Measurements from ENCODE around the gene RPSA.
"Not testable (repeated sequence)": the region's sequence is repeated elsewhere in the genome, so short reads cannot be mapped to it uniquely, and the experiment has no call there.

The RPSA gene

GRCh38 chr3:39390181-39390580, 16.3 kb upstream of the RPSA start:
- DNase-seq = no peak

GRCh38 chr3:39396690-39397089, 9.8 kb upstream of the RPSA start:
- DNase-seq = no peak

- no peak for DNase-seq
Observed at GRCh38 chr3:39398700-39399099, 7.8 kb upstream of the RPSA start.

GRCh38 chr3:39401983-39402382, 4.5 kb upstream of the RPSA start:
- no peak for DNase-seq

- no peak for DNase-seq
Observed at GRCh38 chr3:39404943-39405686, 1.4 kb upstream of the RPSA start.

GRCh38 chr3:39405687-39406367, 693 bp upstream of the RPSA start:
- no peak for DNase-seq

GRCh38 chr3:39407259-39407629, 724 bp downstream of the RPSA start:
- DNase-seq = no peak

- no peak for DNase-seq
Observed at GRCh38 chr3:39407773-39408492, 1.4 kb downstream of the RPSA start.

- no peak for DNase-seq
Observed at GRCh38 chr3:39408493-39409372, 2.2 kb downstream of the RPSA start.

- no peak for DNase-seq
Observed at GRCh38 chr3:39409514-39410136, 3.1 kb downstream of the RPSA start.

GRCh38 chr3:39410893-39411292, 4.4 kb downstream of the RPSA start:
- DNase-seq = no peak

- no peak for DNase-seq
Observed at GRCh38 chr3:39412668-39413260, 6.2 kb downstream of the RPSA start.

GRCh38 chr3:39413691-39414420, 7.3 kb downstream of the RPSA start:
- no peak for DNase-seq

- no peak for DNase-seq
Observed at GRCh38 chr3:39414421-39414907, 7.9 kb downstream of the RPSA start.

- DNase-seq = not testable (repeated sequence)
Observed at GRCh38 chr3:39415302-39415701, 8.8 kb downstream of the RPSA start.

GRCh38 chr3:39415983-39416382, 9.5 kb downstream of the RPSA start:
- DNase-seq = no peak

GRCh38 chr3:39416998-39417397, 10.5 kb downstream of the RPSA start:
- DNase-seq = not testable (repeated sequence)

GRCh38 chr3:39418556-39419225, 12.2 kb downstream of the RPSA start:
- not testable (repeated sequence) for DNase-seq

- no peak for DNase-seq
Observed at GRCh38 chr3:39419742-39420315, 13.3 kb downstream of the RPSA start.

- DNase-seq = no peak
Observed at GRCh38 chr3:39420543-39420942, 14.0 kb downstream of the RPSA start.
